ENCODE measurements around the gene ATP5IF1. TPM values are rescaled to one million over a fixed set of nuclear protein-coding genes. Genes with fewer than 3 reads are reported as not detected.

The ATP5IF1 gene
- total and polyA plus RNA-seq, 10 of the 15 experiments (the other 5 are each of a cell fraction or from before 2014, with no cell fraction given), result 253 to 1,210 (median 418) TPM

GRCh38 chr1:28200234-28200873 lies 35.6 kb upstream of the ATP5IF1 start (continued):
- TF ChIP-seq, protein P1, sequence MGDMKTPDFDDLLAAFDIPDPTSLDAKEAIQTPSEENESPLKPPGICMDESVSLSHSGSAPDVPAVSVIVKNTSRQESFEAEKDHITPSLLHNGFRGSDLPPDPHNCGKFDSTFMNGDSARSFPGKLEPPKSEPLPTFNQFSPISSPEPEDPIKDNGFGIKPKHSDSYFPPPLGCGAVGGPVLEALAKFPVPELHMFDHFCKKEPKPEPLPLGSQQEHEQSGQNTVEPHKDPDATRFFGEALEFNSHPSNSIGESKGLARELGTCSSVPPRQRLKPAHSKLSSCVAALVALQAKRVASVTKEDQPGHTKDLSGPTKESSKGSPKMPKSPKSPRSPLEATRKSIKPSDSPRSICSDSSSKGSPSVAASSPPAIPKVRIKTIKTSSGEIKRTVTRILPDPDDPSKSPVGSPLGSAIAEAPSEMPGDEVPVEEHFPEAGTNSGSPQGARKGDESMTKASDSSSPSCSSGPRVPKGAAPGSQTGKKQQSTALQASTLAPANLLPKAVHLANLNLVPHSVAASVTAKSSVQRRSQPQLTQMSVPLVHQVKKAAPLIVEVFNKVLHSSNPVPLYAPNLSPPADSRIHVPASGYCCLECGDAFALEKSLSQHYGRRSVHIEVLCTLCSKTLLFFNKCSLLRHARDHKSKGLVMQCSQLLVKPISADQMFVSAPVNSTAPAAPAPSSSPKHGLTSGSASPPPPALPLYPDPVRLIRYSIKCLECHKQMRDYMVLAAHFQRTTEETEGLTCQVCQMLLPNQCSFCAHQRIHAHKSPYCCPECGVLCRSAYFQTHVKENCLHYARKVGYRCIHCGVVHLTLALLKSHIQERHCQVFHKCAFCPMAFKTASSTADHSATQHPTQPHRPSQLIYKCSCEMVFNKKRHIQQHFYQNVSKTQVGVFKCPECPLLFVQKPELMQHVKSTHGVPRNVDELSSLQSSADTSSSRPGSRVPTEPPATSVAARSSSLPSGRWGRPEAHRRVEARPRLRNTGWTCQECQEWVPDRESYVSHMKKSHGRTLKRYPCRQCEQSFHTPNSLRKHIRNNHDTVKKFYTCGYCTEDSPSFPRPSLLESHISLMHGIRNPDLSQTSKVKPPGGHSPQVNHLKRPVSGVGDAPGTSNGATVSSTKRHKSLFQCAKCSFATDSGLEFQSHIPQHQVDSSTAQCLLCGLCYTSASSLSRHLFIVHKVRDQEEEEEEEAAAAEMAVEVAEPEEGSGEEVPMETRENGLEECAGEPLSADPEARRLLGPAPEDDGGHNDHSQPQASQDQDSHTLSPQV (IDR thresholded peaks at IDR 0.05), result 0 out of 2 replicates have a peak, but pooled peaks have one; percentile 7
- TF ChIP-seq RELA (IDR thresholded peaks at IDR 0.05; ENCODE audit: borderline replicate concordance, partially characterized antibody) (no peak), STAT1 (conservative IDR thresholded peaks at IDR 0.05) (no peak), TCF7 (IDR thresholded peaks at IDR 0.05; ENCODE audit: borderline replicate concordance) (no peak), ZBTB40 (IDR thresholded peaks at IDR 0.05; ENCODE audit: borderline replicate concordance) (peak; percentile 14; the same call in 1 of the 2 replicates), RCOR1 (conservative IDR thresholded peaks at IDR 0.05; ENCODE audit: low read depth, low read length) (0 out of 2 replicates have a peak, but pooled peaks have one; percentile 14), IKZF1 (conservative IDR thresholded peaks at IDR 0.05) (no peak), CBFB (IDR thresholded peaks at IDR 0.05; ENCODE audit: low read depth) (no peak), SUZ12 (IDR thresholded peaks at IDR 0.05; ENCODE audit: unreplicated experiment) (no peak), HDAC2 (IDR thresholded peaks at IDR 0.05) (peak; percentile 84; the same call in 1 of the 2 replicates), KLF5 (IDR thresholded peaks at IDR 0.05; ENCODE audit: partially characterized antibody) (no peak), STAT3 (IDR thresholded peaks at IDR 0.05; ENCODE audit: low read depth, low read length) (no peak), ETV6 (conservative IDR thresholded peaks at IDR 0.05 in 1 of 2, IDR thresholded peaks at IDR 0.05 in 1 of 2; ENCODE audit: borderline replicate concordance in 1 of 2, low read depth in 1 of 2) (no peak), BCLAF1 (IDR thresholded peaks at IDR 0.05) (no peak)
- TF ChIP-seq, protein P2, sequence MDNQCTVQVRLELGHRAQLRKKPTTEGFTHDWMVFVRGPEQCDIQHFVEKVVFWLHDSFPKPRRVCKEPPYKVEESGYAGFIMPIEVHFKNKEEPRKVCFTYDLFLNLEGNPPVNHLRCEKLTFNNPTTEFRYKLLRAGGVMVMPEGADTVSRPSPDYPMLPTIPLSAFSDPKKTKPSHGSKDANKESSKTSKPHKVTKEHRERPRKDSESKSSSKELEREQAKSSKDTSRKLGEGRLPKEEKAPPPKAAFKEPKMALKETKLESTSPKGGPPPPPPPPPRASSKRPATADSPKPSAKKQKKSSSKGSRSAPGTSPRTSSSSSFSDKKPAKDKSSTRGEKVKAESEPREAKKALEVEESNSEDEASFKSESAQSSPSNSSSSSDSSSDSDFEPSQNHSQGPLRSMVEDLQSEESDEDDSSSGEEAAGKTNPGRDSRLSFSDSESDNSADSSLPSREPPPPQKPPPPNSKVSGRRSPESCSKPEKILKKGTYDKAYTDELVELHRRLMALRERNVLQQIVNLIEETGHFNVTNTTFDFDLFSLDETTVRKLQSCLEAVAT (IDR thresholded peaks at IDR 0.05), result peak; percentile 6; the same call in 1 of the 2 replicates
